GM23338 (cell line): ENCODE data around the gene CSF1R. TPM values are rescaled to one million over a fixed set of nuclear protein-coding genes. Genes with fewer than 3 reads are reported as not detected.

ENCODE experiments used
- ATAC-seq: fragments of 200-7000 bp; cut with Tn5 transposase; 3 replicates; pipeline ENCODE4 v1.9.1; 2020
- DNase-seq: peaks from one replicate; pipeline ENCODE4 v3.0.0-alpha.2; 2015; ENCODE audit warnings: low spot score
- H2AFZ ChIP-seq: fragments of 200-600 bp; sonication (generic); 2 replicates; pipeline ENCODE4 v1.8.0; 2016; ENCODE audit warnings: antibody characterized with exemption, mild to moderate bottlenecking, moderate library complexity
- H3F3A ChIP-seq: fragments of 200-600 bp; sonication (generic); replicated peaks from 2 replicates; pipeline ENCODE4 v1.8.0; 2017; ENCODE audit warnings: antibody characterized with exemption, mixed run types, low read depth
- H3K27ac ChIP-seq: fragments of 200-600 bp; sonication (generic); 2 replicates; pipeline ENCODE4 v1.6.1; 2016; ENCODE audit warnings: low read depth
- H3K27me3 ChIP-seq: fragments of 200-600 bp; sonication (generic); 2 replicates; pipeline ENCODE4 v1.8.0; 2016; ENCODE audit warnings: mild to moderate bottlenecking, mixed run types, moderate library complexity; ENCODE audit not compliant: insufficient read depth
- H3K36me3 ChIP-seq: fragments of 200-600 bp; sonication (generic); 2 replicates; pipeline ENCODE4 v1.8.0; 2016; ENCODE audit warnings: mild to moderate bottlenecking; ENCODE audit not compliant: insufficient read depth
- H3K4me1 ChIP-seq: fragments of 200-600 bp; sonication (generic); 2 replicates; pipeline ENCODE4 v1.8.0; 2016; ENCODE audit warnings: mild to moderate bottlenecking, moderate library complexity; ENCODE audit not compliant: insufficient read depth
- H3K4me2 ChIP-seq: fragments of 200-600 bp; sonication (generic); 2 replicates; pipeline ENCODE4 v1.7.1; 2017; ENCODE audit warnings: mixed run types
- H3K4me3 ChIP-seq: fragments of 200-600 bp; sonication (generic); 2 replicates; pipeline ENCODE4 v1.6.1; 2016; ENCODE audit warnings: mixed run types
- H3K79me2 ChIP-seq: fragments of 200-600 bp; sonication (generic); replicated peaks from 2 replicates; pipeline ENCODE4 v1.8.0; 2017; ENCODE audit warnings: mild to moderate bottlenecking; ENCODE audit not compliant: insufficient read depth
- H3K9me2 ChIP-seq: fragments of 200-600 bp; sonication (generic); 2 replicates; pipeline ENCODE4 v1.8.0; 2017; ENCODE audit not compliant: insufficient read depth
- H4K20me1 ChIP-seq: fragments of 200-600 bp; sonication (generic); replicated peaks from 2 replicates; pipeline ENCODE4 v1.8.0; 2017; ENCODE audit warnings: mild to moderate bottlenecking; ENCODE audit not compliant: insufficient read depth
- H3K27ac Mint-ChIP-seq: 2 replicates; pipeline ENCODE4 v1.8.0; 2020; ENCODE audit warnings: inconsistent platforms, mild to moderate bottlenecking, moderate library complexity, mixed read lengths
- H3K27me3 Mint-ChIP-seq: 3 replicates; pipeline ENCODE4 v1.8.0; 2022; ENCODE audit warnings: low read depth, mild to moderate bottlenecking, moderate library complexity, mixed read lengths, inconsistent platforms; ENCODE audit not compliant: insufficient read depth, poor library complexity
- H3K36me3 Mint-ChIP-seq: 3 replicates; pipeline ENCODE4 v1.8.0; 2021; ENCODE audit warnings: low read depth, mild to moderate bottlenecking, inconsistent platforms, moderate library complexity, mixed read lengths
- H3K4me1 Mint-ChIP-seq: 3 replicates; pipeline ENCODE4 v1.8.0; 2020; ENCODE audit warnings: mild to moderate bottlenecking, inconsistent platforms, mixed read lengths
- H3K4me3 Mint-ChIP-seq: 3 replicates; pipeline ENCODE4 v1.8.0; 2021; ENCODE audit warnings: moderate library complexity, mild to moderate bottlenecking, inconsistent platforms, mixed read lengths
- H3K9me3 Mint-ChIP-seq: 3 replicates; pipeline ENCODE4 v1.8.0; 2020; ENCODE audit warnings: moderate library complexity, mild to moderate bottlenecking, inconsistent platforms, mixed read lengths
- CREB1 ChIP-seq: fragments of 250-450 bp; sonication (Bioruptor Pico); IDR thresholded peaks from 2 replicates; pipeline ENCODE4 v1.5.0; 2020; ENCODE audit warnings: low read depth, mild to moderate bottlenecking, moderate library complexity
- ETS1 ChIP-seq: IDR thresholded peaks from 2 replicates; pipeline ENCODE4 v1.6.1; 2016; ENCODE audit warnings: antibody characterized with exemption
- EZH2phosphoT487 ChIP-seq: fragments of 200-600 bp; sonication (generic); IDR thresholded peaks from one replicate; pipeline ENCODE4 v1.8.1; 2018; ENCODE audit warnings: antibody characterized with exemption; ENCODE audit not compliant: unreplicated experiment
- JUNB ChIP-seq: IDR thresholded peaks from one replicate; pipeline ENCODE4 v1.6.1; 2016; ENCODE audit warnings: antibody characterized with exemption; ENCODE audit not compliant: unreplicated experiment
- POLR2AphosphoS5 ChIP-seq: IDR thresholded peaks from 2 replicates; pipeline ENCODE4 v1.6.1; 2016; ENCODE audit warnings: antibody characterized with exemption, low read depth
- REST ChIP-seq: IDR thresholded peaks from one replicate; pipeline ENCODE4 v1.6.1; 2018; ENCODE audit warnings: antibody characterized with exemption; ENCODE audit not compliant: unreplicated experiment
- STAT1 ChIP-seq: IDR thresholded peaks from one replicate; pipeline ENCODE4 v1.6.1; 2016; ENCODE audit warnings: antibody characterized with exemption; ENCODE audit not compliant: unreplicated experiment
- ZNF114 ChIP-seq: fragments of 250-450 bp; sonication (Bioruptor Pico); IDR thresholded peaks from 2 replicates; pipeline ENCODE4 v1.5.0; 2020; ENCODE audit warnings: mild to moderate bottlenecking, moderate library complexity
- ZNF331 ChIP-seq: fragments of 250-450 bp; sonication (Bioruptor Pico); IDR thresholded peaks from 2 replicates; pipeline ENCODE4 v1.5.0; 2020; ENCODE audit warnings: low read depth, mild to moderate bottlenecking, moderate library complexity
- ZNF462 ChIP-seq: fragments of 250-450 bp; sonication (Bioruptor Pico); IDR thresholded peaks from 2 replicates; pipeline ENCODE4 v1.5.0; 2020; ENCODE audit warnings: mild to moderate bottlenecking, moderate library complexity
- polyA plus RNA-seq: library from polyadenylated mRNA; unstranded; fragments of >200 nt; fragmentation: Nextera tagmentation; extraction: Ambion mirVana; gene quantifications from 2 replicates; pipeline ENCODE4 v1.2.1, GENCODE V29; 2016
- total RNA-seq: library from RNA; depleted of rRNA; stranded (reverse); fragments of >200 nt; shearing (Covaris generic); gene quantifications from 2 replicates; pipeline ENCODE4 v1.2.3, GENCODE V29; 2014

The CSF1R gene
- total and polyA plus RNA-seq, 2 experiments from 2014 or later: 0.21 TPM; not detected in 1

GRCh38 chr5:150056075-150056443 is 30.3 kb downstream of the CSF1R start:
- H3K9me2 ChIP-seq: no peaks in the 10 kb centered on the region
- TF ChIP-seq ZNF114 (CRISPR knock-in tag): no peak
- no peaks in the 10 kb centered on the region; the same call in 2 of the 3 replicates for H3K9me3 Mint-ChIP-seq
- H3K4me1 Mint-ChIP-seq: peaks cover 16% of the 10 kb centered on the region
- no peak overlapping the region for H2AFZ ChIP-seq
- peaks cover 29% of the 10 kb centered on the region for H3K36me3 Mint-ChIP-seq
- H3K27ac Mint-ChIP-seq: no peak overlapping the region
- H3F3A ChIP-seq: no peaks in the 10 kb centered on the region
- no peaks in the 10 kb centered on the region for H3K79me2 ChIP-seq
- H3K27me3 Mint-ChIP-seq: peaks cover 7% of the 10 kb centered on the region
- H3K36me3 ChIP-seq: peaks cover 7% of the 10 kb centered on the region
- no peak for DNase-seq
- H3K4me1 ChIP-seq: peaks cover 8% of the 10 kb centered on the region; the same call in 1 of the 2 replicates
- H3K27me3 ChIP-seq: no peaks in the 10 kb centered on the region
- H3K4me2 ChIP-seq: no peak overlapping the region
- no peaks in the 10 kb centered on the region for H4K20me1 ChIP-seq
- H3K4me3 ChIP-seq: no peak overlapping the region
- no peak overlapping the region for H3K27ac ChIP-seq
- ATAC-seq: no peak
- no peak overlapping the region for H3K4me3 Mint-ChIP-seq

- DNase-seq (no peak), ATAC-seq (no peak)
- Mint-ChIP-seq H3K9me3 (no peaks in the 10 kb centered on the region; the same call in 2 of the 3 replicates), H3K4me3 (no peak overlapping the region), H3K27ac (no peak overlapping the region), H3K4me1 (peaks cover 16% of the 10 kb centered on the region), H3K36me3 (peaks cover 34% of the 10 kb centered on the region), H3K27me3 (peaks cover 5% of the 10 kb centered on the region)
- H3F3A ChIP-seq: no peaks in the 10 kb centered on the region
- no peaks in the 10 kb centered on the region for H4K20me1 ChIP-seq
- H3K27ac ChIP-seq: no peak overlapping the region
- H3K79me2 ChIP-seq: no peaks in the 10 kb centered on the region
- H3K4me2 ChIP-seq: no peak overlapping the region
- H3K9me2 ChIP-seq: no peaks in the 10 kb centered on the region
- no peak overlapping the region for H2AFZ ChIP-seq
- peaks cover 13% of the 10 kb centered on the region for H3K36me3 ChIP-seq
- TF ChIP-seq JUNB: no peak
- no peak for TF ChIP-seq ETS1
- no peak for TF ChIP-seq CREB1 (CRISPR knock-in tag)
- TF ChIP-seq ZNF331 (CRISPR knock-in tag): no peak
- TF ChIP-seq POLR2AphosphoS5: no peak
- no peak for TF ChIP-seq EZH2phosphoT487
- no peak for TF ChIP-seq ZNF462 (CRISPR knock-in tag)
- no peak for TF ChIP-seq STAT1
- no peak for TF ChIP-seq REST
- peaks cover 8% of the 10 kb centered on the region; the same call in 1 of the 2 replicates for H3K4me1 ChIP-seq
- no peaks in the 10 kb centered on the region for H3K27me3 ChIP-seq
- H3K4me3 ChIP-seq: no peak overlapping the region
These were observed 30.9 kb downstream of the CSF1R start for GRCh38 chr5:150055326-150056074.
